22Rv1 (cell line): ENCODE data around the gene ACBD7.

Experiments
- H3K27ac ChIP-seq: fragments of 450-650 bp; 2 replicates; pipeline ENCODE4 v1.5.1; 2017
- ZFX ChIP-seq: fragments of 450-650 bp; IDR thresholded peaks from 2 replicates; pipeline ENCODE4 v1.6.1; 2017; ENCODE audit warnings: antibody characterized with exemption, borderline replicate concordance
- TF ChIP-seq, protein P1 (sequence below): fragments of 450-650 bp; IDR thresholded peaks from 2 replicates; pipeline ENCODE4 v1.5.1; 2017; ENCODE audit warnings: mild to moderate bottlenecking

ACBD7 gene

GRCh38 chr10:15112657-15113056, 24.1 kb upstream of the ACBD7 start:
- TF ChIP-seq, protein P1, sequence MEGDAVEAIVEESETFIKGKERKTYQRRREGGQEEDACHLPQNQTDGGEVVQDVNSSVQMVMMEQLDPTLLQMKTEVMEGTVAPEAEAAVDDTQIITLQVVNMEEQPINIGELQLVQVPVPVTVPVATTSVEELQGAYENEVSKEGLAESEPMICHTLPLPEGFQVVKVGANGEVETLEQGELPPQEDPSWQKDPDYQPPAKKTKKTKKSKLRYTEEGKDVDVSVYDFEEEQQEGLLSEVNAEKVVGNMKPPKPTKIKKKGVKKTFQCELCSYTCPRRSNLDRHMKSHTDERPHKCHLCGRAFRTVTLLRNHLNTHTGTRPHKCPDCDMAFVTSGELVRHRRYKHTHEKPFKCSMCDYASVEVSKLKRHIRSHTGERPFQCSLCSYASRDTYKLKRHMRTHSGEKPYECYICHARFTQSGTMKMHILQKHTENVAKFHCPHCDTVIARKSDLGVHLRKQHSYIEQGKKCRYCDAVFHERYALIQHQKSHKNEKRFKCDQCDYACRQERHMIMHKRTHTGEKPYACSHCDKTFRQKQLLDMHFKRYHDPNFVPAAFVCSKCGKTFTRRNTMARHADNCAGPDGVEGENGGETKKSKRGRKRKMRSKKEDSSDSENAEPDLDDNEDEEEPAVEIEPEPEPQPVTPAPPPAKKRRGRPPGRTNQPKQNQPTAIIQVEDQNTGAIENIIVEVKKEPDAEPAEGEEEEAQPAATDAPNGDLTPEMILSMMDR, result no peak
- TF ChIP-seq ZFX, result no peak
- no peak overlapping the region for H3K27ac ChIP-seq

DNA sequence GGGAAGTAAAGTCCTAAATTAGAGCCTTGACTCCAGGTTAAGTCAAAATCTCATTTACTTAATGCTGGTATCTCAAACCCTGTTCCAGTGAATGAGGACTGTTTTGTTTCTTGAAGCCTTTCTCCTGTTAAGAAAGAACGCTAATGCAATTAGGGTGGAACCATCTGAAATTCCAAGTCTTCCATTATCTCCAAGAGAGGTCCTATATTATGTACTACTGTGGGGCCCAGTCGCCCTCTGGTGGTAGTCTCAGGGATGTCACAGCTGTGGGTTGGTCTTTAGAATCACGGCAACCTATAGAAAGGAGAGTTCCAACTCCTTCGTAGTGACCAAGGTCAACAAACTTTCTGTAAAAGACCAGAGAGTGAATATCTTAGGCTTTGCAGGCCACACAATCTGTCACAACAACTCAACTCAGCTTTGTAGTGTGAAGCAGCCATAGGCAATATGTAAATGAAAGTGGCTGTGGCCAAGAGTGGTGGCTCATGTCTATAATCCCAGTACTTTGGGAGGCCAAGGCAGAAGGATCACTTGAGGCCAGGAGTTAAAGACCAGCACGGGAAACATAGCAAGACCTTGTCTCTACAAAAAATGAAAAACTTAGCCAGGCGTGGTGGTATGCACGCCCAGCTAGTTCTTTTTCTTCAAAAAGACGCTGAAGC, 17.9 kb upstream of the ACBD7 start:
- H3K27ac ChIP-seq, result no peak overlapping the region
- TF ChIP-seq, protein P1, result peak; percentile 96
- TF ChIP-seq ZFX, result no peak

GRCh38 chr10:15103513-15103912, 14.9 kb upstream of the ACBD7 start:
- TF ChIP-seq ZFX, result no peak
- TF ChIP-seq, protein P1, result no peak
- H3K27ac ChIP-seq, result no peak overlapping the region

GRCh38 chr10:15099886-15100285, 11.3 kb upstream of the ACBD7 start:
- TF ChIP-seq, protein P1, result no peak
- TF ChIP-seq ZFX, result no peak
- no peak overlapping the region for H3K27ac ChIP-seq

DNA sequence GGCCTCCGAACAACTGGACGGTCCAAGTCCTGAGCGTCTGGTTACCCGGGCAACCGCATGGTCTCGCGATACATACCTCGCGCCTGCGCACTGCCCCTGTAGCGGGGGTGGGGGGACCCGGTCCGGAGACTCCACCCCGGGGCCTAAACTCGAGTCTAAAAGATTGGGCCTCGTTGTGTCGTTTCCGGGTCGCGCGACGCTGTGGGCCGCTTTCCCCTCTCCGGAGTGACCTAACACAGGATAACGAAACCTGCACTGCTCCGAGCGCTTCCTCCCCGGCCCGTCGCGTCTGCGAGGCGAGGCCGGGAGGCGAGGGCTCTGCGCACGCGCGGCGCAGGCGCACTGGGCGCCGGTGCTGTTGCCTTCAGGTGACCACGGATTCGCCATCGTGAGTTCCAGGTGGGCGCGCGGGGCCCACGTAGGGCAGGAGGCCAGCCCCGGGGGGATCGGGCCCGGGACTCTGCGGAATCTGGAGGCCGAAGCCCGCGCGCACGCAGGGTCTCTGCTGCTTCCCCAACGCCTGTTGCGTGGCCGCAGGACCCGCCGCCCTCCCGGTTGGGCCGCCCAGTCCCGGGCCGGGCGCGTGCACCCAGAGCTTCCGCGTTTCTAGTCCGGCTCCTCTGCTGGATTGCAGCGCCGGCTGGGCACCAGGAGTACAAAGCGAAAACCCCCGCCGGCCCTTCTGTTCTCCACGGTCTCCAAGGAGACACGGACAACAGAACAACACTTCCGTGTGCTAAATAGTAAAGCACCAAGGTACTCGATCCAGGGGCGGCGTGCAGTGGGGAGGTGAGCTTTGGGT, 8.6 kb upstream of the ACBD7 start, which contains the start of gene RPP38:
Gene RPP38 (plus strand): TSS at position 345 of the 802 bp plus-strand sequence. CDS start 5,960 bp downstream, outside the sequence.
- peak within 1 kb of the TSS; percentile 99 for H3K27ac ChIP-seq
- TF ChIP-seq, protein P1, result no peak

- peak overlapping the region; percentile 99 for H3K27ac ChIP-seq
- TF ChIP-seq, protein P1, result no peak
These were observed 8.1 kb upstream of the ACBD7 start for GRCh38 chr10:15096661-15097010.

DNA sequence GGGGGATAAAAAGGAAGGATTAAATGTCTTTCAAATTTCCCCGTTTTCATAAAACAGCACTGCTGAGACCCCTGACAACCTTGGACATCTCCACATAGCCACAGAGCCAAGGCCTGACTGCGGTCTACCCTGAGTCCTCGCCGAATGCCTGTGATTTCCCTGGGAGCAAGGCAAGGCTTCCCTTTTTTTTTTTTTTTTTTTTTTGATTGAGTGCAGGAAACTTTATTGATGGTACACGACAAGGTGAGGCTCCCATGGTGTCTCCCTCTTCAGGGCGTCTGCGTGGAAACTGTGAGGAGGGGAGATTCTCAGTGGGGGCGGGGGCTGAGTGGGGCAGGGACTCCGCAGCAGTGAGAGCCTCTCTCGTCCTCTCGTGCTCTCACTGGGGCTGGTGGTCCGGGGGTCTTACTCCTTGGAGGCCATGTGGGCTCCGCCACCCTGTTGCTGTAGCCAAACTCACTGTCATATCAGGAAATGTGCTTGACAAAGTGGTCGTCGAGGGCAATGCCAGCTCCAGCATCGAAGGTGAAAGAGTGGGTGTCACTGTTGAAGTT, 4.4 kb upstream of the ACBD7 start:
- no peak overlapping the region for H3K27ac ChIP-seq
- TF ChIP-seq ZFX, result no peak
- TF ChIP-seq, protein P1, result no peak
